ENCODE data around the gene JAK2.

JAK2 gene

DNA sequence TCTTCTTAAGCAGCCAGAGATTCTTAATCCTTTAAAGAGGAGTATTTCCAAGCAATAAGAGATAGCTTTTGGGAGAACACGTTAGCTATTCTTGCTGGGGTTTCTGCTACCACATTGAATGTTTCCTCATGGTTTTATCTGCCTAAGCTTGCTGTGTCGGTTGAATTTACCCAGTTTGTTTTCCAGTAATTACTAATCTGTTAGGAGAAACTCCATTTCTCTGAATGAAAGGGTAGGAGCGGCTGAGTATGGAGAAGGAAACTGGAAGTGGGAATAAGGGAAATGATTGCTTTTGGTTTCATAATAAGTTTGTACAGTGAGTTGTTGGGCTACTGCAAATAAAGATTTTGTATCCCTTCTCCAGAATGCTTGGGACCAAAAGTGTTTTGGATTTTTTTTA lies 1.2 kb downstream of the JAK2 start:
- DNase-seq (ENCODE audit: low read depth), result peak; percentile 22
- no peak for TF ChIP-seq CTCF (conservative IDR thresholded peaks at IDR 0.05; ENCODE audit: control insufficient read depth, insufficient read depth, low read depth, low read length)
- H3K4me3 ChIP-seq (ENCODE audit: control insufficient read depth, low read depth, low read length), result peak overlapping the region; percentile 79

DNA sequence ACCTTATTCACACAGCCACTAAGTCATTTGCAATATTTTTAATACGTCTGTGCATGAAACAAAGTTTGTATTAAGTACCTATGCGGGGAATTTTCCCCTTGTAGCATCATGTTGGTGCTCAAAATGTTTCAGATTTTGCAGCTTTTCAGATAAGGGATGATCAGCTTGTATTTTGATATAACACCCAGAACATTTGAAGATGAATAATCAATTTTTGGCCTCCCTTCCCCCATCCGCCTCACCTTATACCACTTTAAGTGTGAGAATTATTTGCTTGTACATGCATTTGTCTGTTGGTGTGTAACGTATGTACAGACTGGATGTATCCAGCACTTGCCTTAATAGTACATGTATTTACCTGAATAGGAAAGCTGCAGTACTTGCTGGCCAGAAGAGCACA lies 1.7 kb downstream of the JAK2 start:
- no peak for DNase-seq (ENCODE audit: low read depth)
- H3K4me3 ChIP-seq (ENCODE audit: control insufficient read depth, low read depth, low read length), result peak overlapping the region; percentile 79
- TF ChIP-seq CTCF (conservative IDR thresholded peaks at IDR 0.05; ENCODE audit: control insufficient read depth, insufficient read depth, low read depth, low read length), result no peak

DNA sequence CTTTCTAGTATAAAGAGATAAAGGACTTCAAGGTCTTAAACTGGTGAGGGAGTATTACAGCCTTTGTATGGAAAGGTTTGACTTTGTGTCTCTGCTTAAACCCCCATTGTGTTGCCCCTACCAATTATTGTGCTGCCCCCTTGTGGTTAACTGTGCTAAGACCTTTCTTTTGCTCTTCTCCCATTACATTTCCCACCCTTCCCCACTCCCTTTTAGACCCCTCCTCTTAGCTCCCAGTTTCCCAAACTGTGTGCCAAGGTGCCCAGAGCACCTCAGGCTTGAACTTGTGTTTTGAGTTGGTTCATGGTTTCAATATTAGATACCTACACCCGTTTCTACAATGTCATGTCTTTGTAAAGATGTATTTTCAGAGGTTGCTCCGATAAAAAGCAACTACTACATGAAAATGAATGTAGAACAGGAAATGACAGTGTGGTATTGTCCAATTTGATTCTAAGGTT lies 2.9 kb downstream of the JAK2 start:
- peak; percentile 77 for DNase-seq (ENCODE audit: low read depth)
- peak; percentile 84 for TF ChIP-seq CTCF (conservative IDR thresholded peaks at IDR 0.05; ENCODE audit: control insufficient read depth, insufficient read depth, low read depth, low read length)
- no peak overlapping the region for H3K4me3 ChIP-seq (ENCODE audit: control insufficient read depth, low read depth, low read length)

DNA sequence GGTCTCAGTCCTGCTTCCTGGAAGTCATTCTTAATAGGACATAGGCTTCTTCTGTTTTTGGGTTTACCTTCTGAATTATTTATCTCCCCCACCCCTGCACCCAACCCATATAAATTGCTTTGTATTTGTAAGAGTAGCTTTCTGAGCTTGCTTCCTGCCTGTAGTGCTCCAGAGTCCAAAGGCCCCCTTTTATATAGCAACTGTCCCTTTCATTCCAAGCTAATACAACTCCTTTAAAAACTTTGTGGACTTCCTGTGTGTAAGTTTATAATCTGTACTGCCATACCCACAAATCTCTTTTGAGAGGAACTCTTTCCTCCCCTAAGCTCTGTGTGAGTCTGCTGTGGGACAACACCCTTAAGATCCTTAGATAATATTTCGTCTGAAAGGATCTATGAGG lies 7.8 kb downstream of the JAK2 start:
- no peak overlapping the region for H3K4me3 ChIP-seq (ENCODE audit: control insufficient read depth, low read depth, low read length)
- TF ChIP-seq CTCF (conservative IDR thresholded peaks at IDR 0.05; ENCODE audit: control insufficient read depth, insufficient read depth, low read depth, low read length), result no peak

GRCh38 chr9:4994166-4994890 lies 9.3 kb downstream of the JAK2 start:
- no peak for DNase-seq (ENCODE audit: low read depth)

More for the DNA sequence above, 7.8 kb downstream of the JAK2 start:
- no peak for DNase-seq (ENCODE audit: low read depth)

GRCh38 chr9:4997196-4997595 lies 12.1 kb downstream of the JAK2 start:
- DNase-seq (ENCODE audit: low read depth), result peak; percentile 59
- no peak for TF ChIP-seq CTCF (conservative IDR thresholded peaks at IDR 0.05; ENCODE audit: control insufficient read depth, insufficient read depth, low read depth, low read length)
- no peak overlapping the region for H3K4me3 ChIP-seq (ENCODE audit: control insufficient read depth, low read depth, low read length)

More at GRCh38 chr9:4994166-4994890, 9.3 kb downstream of the JAK2 start:
- no peak overlapping the region for H3K4me3 ChIP-seq (ENCODE audit: control insufficient read depth, low read depth, low read length)
- TF ChIP-seq CTCF (conservative IDR thresholded peaks at IDR 0.05; ENCODE audit: control insufficient read depth, insufficient read depth, low read depth, low read length), result no peak

Data from fibroblast of mammary gland (primary cell).